Superior temporal gyrus (tissue), 1 donor: ENCODE results near the gene ACSS3.
"Not testable (repeated sequence)": the region's sequence is repeated elsewhere in the genome, so short reads cannot be mapped to it uniquely, and the experiment has no call there.

Source experiments
- DNase-seq: peaks from one replicate; pipeline ENCODE4 v3.0.0-alpha.2; 2016; ENCODE audit errors: extremely low spot score

Gene ACSS3

GRCh38 chr12:81167694-81168093 lies 89.8 kb downstream of the ACSS3 start:
- no peak for DNase-seq

GRCh38 chr12:81168445-81168844 lies 90.6 kb downstream of the ACSS3 start:
- no peak for DNase-seq

GRCh38 chr12:81170072-81170471 lies 92.2 kb downstream of the ACSS3 start:
- no peak for DNase-seq

GRCh38 chr12:81172851-81173250 lies 95.0 kb downstream of the ACSS3 start:
- no peak for DNase-seq

- no peak for DNase-seq
Measured at GRCh38 chr12:81174664-81175063, 96.8 kb downstream of the ACSS3 start.

- DNase-seq, result no peak
Measured at GRCh38 chr12:81176796-81177195, 98.9 kb downstream of the ACSS3 start.

- no peak for DNase-seq
Measured at GRCh38 chr12:81181691-81182090, 103.8 kb downstream of the ACSS3 start.

GRCh38 chr12:81187686-81188085 lies 109.8 kb downstream of the ACSS3 start:
- no peak for DNase-seq

GRCh38 chr12:81196595-81196994 lies 118.7 kb downstream of the ACSS3 start:
- no peak for DNase-seq

GRCh38 chr12:81200561-81200960 lies 122.7 kb downstream of the ACSS3 start:
- not testable (repeated sequence) for DNase-seq

GRCh38 chr12:81203671-81204204 lies 125.9 kb downstream of the ACSS3 start:
- no peak for DNase-seq

- no peak for DNase-seq
Measured at GRCh38 chr12:81205416-81205815, 127.5 kb downstream of the ACSS3 start.

- no peak for DNase-seq
Measured at GRCh38 chr12:81206429-81206828, 128.6 kb downstream of the ACSS3 start.

- DNase-seq, result no peak
Measured at GRCh38 chr12:81207173-81207572, 129.3 kb downstream of the ACSS3 start.

GRCh38 chr12:81207664-81208063 lies 129.8 kb downstream of the ACSS3 start:
- no peak for DNase-seq

- DNase-seq, result no peak
Measured at GRCh38 chr12:81208187-81208911, 130.5 kb downstream of the ACSS3 start.

GRCh38 chr12:81209012-81209411 lies 131.1 kb downstream of the ACSS3 start:
- DNase-seq, result no peak

- DNase-seq, result not testable (repeated sequence)
Measured at GRCh38 chr12:81209772-81210225, 131.9 kb downstream of the ACSS3 start.

- DNase-seq, result no peak
Measured at GRCh38 chr12:81211306-81211705, 133.4 kb downstream of the ACSS3 start.

GRCh38 chr12:81212996-81213696 lies 135.3 kb downstream of the ACSS3 start:
- no peak for DNase-seq

GRCh38 chr12:81216739-81217138 lies 138.9 kb downstream of the ACSS3 start:
- DNase-seq, result no peak

- DNase-seq, result peak; percentile 45
Measured at GRCh38 chr12:81221681-81222080, 143.8 kb downstream of the ACSS3 start.
